GM21723 (cell line): ENCODE data around the gene DNAH6.
"Not testable (repeated sequence)": the region's sequence is repeated elsewhere in the genome, so short reads cannot be mapped to it uniquely, and the experiment has no call there.

Experiments
- ATAC-seq: cut with Tn5 transposase; IDR thresholded peaks from one replicate; pipeline ENCODE4 v1.9.1; 2021; ENCODE audit warnings: mild to moderate bottlenecking, moderate library complexity; ENCODE audit not compliant: unreplicated experiment

DNAH6 gene

GRCh38 chr2:84732897-84733778 lies 216.8 kb downstream of the DNAH6 start:
- no peak for ATAC-seq

- ATAC-seq, result no peak
Measured at GRCh38 chr2:84735389-84735788, 219.1 kb downstream of the DNAH6 start.

GRCh38 chr2:84741182-84741822 lies 225.0 kb downstream of the DNAH6 start:
- ATAC-seq, result peak; percentile 98

GRCh38 chr2:84748341-84748740 lies 232.0 kb downstream of the DNAH6 start:
- ATAC-seq, result no peak

GRCh38 chr2:84749442-84749841 lies 233.1 kb downstream of the DNAH6 start:
- no peak for ATAC-seq

GRCh38 chr2:84755096-84755495 lies 238.8 kb downstream of the DNAH6 start:
- no peak for ATAC-seq

- ATAC-seq, result no peak
Measured at GRCh38 chr2:84757648-84758047, 241.3 kb downstream of the DNAH6 start.

GRCh38 chr2:84766791-84767190 lies 250.5 kb downstream of the DNAH6 start:
- ATAC-seq, result no peak

- ATAC-seq, result no peak
Measured at GRCh38 chr2:84768840-84769239, 252.5 kb downstream of the DNAH6 start.

GRCh38 chr2:84770280-84770679 lies 254.0 kb downstream of the DNAH6 start:
- ATAC-seq, result no peak

GRCh38 chr2:84771251-84771650 lies 255.0 kb downstream of the DNAH6 start:
- no peak for ATAC-seq

GRCh38 chr2:84773562-84773961 lies 257.3 kb downstream of the DNAH6 start:
- ATAC-seq, result not testable (repeated sequence)

- no peak for ATAC-seq
Measured at GRCh38 chr2:84776011-84776410, 259.7 kb downstream of the DNAH6 start.

- ATAC-seq, result no peak
Measured at GRCh38 chr2:84778911-84779690, 262.8 kb downstream of the DNAH6 start.

GRCh38 chr2:84779781-84780180 lies 263.5 kb downstream of the DNAH6 start:
- ATAC-seq, result no peak

- peak; percentile 88 for ATAC-seq
Measured at GRCh38 chr2:84781942-84782716, 265.8 kb downstream of the DNAH6 start.

GRCh38 chr2:84782717-84783442 lies 266.6 kb downstream of the DNAH6 start:
- peak; percentile 8 for ATAC-seq

- ATAC-seq, result no peak
Measured at GRCh38 chr2:84785950-84786349, 269.7 kb downstream of the DNAH6 start.

GRCh38 chr2:84786601-84787000 lies 270.3 kb downstream of the DNAH6 start:
- no peak for ATAC-seq

GRCh38 chr2:84788027-84788426 lies 271.7 kb downstream of the DNAH6 start:
- ATAC-seq, result no peak
